GM08714 (cell line): ENCODE measurements around the gene HBEGF.

Source experiments
- H3K4me3 ChIP-seq: fragments of 200-500 bp; sonication (Bioruptor generic); 2 replicates; pipeline ENCODE4 v1.5.1; 2014; ENCODE audit warnings: mild to moderate bottlenecking, low read length, inconsistent platforms
- ZNF274 ChIP-seq: IDR thresholded peaks from 2 replicates; pipeline ENCODE4 v1.6.1; 2012; ENCODE audit warnings: mild to moderate bottlenecking, low read depth, low read length

HBEGF gene

GRCh38 chr5:140293091-140293848 is 53.1 kb downstream of the HBEGF start:
- no peak for TF ChIP-seq ZNF274
- H3K4me3 ChIP-seq, result no peak overlapping the region

- TF ChIP-seq ZNF274, result no peak
- no peak overlapping the region for H3K4me3 ChIP-seq
These were observed 54.0 kb downstream of the HBEGF start for GRCh38 chr5:140292212-140293036.

DNA sequence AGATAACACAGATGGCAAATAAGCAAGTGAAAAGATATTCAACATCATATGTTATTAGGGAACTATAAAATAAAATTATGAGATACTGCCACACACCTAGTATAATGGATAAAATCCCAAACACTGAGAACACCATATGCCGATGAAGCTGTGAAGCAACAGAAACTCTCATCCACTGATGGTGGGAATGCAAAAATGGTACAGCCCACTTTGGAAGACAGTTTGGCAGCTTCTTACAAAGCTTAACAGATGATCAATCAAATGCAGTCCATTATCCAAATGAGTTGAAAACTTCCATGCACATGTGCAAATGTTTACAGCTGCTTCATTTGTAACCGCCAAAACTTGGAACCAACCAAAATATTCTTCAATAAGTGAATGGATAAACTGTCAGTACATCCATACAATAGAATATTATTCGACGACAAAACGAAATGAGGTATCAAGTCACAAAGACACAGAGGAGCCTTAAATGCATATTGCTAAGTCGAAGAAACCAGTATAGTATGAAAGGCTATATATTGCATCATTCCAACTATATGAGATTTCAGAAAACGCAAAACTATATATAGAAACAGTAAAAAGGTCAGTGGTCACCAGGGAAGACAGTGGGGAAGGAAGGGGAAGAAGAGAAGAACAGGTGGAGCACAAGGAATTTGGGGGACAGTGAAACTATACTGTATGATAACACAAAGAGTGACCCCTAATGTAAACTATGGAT is 58.4 kb downstream of the HBEGF start:
- TF ChIP-seq ZNF274, result no peak
- H3K4me3 ChIP-seq, result no peak overlapping the region

DNA sequence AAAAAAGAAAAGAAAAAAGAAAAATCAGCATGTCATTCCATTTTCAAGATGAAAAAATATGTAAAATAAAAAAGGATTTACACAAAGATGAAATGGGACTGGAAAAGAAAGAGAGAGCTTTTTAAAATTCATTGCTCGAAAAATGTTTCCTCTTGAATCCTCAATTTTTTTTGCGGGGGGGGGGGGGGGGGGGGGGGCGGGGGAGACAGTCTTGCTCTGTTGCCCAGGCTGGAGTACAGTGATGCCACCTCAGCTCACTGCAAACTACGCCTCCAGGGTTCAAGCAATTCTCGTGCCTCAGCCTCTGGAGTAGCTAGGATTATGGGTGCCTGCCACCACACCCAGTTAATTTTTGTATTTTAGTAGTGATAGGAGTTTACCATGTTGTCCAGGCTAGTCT is 60.0 kb downstream of the HBEGF start:
- no peak overlapping the region for H3K4me3 ChIP-seq

GRCh38 chr5:140284013-140284412 is 62.4 kb downstream of the HBEGF start:
- no peak overlapping the region for H3K4me3 ChIP-seq
- no peak for TF ChIP-seq ZNF274

More for the DNA sequence above, 60.0 kb downstream of the HBEGF start:
- TF ChIP-seq ZNF274, result no peak
